ENCODE measurements around the gene ASB18. TPM values are rescaled to one million over a fixed set of nuclear protein-coding genes. Genes with fewer than 3 reads are reported as not detected.

ASB18 gene
- total RNA-seq, 1 experiment from 2014 or later, result not detected

- TF ChIP-seq FOXJ3 (CRISPR knock-in tag; IDR thresholded peaks at IDR 0.05; ENCODE audit: borderline replicate concordance), result no peak
- no peak for TF ChIP-seq FOXP4 (CRISPR knock-in tag; IDR thresholded peaks at IDR 0.05)
- no peak for TF ChIP-seq AFF4 (CRISPR knock-in tag; IDR thresholded peaks at IDR 0.05; ENCODE audit: borderline replicate concordance)
- TF ChIP-seq USF1 (CRISPR knock-in tag; IDR thresholded peaks at IDR 0.05), result no peak
- no peak for TF ChIP-seq STAT6 (CRISPR knock-in tag; conservative IDR thresholded peaks at IDR 0.05; ENCODE audit: low read depth)
- TF ChIP-seq SP1 (CRISPR knock-in tag; conservative IDR thresholded peaks at IDR 0.05), result no peak
Measured at GRCh38 chr2:236223675-236224074, 40.5 kb downstream of the ASB18 start (continued).

GRCh38 chr2:236221798-236222197, 42.4 kb downstream of the ASB18 start:
- Mint-ChIP-seq H3K36me3 (peaks cover 29% of the 10 kb centered on the region), H3K27ac (no peak overlapping the region), H3K27me3 (ENCODE audit: low read depth) (peaks cover 8% of the 10 kb centered on the region; the same call in 1 of the 2 replicates), H3K9me3 (peaks cover 29% of the 10 kb centered on the region), H3K4me1 (no peaks in the 10 kb centered on the region), H3K4me3 (no peak overlapping the region)
- TF ChIP-seq ZNF263 (CRISPR knock-in tag; IDR thresholded peaks at IDR 0.05; ENCODE audit: low read depth) (no peak), USF2 (CRISPR knock-in tag; IDR thresholded peaks at IDR 0.05) (no peak), ZSCAN18 (CRISPR knock-in tag; IDR thresholded peaks at IDR 0.05) (no peak), ZNF396 (CRISPR knock-in tag; IDR thresholded peaks at IDR 0.05; ENCODE audit: borderline replicate concordance) (no peak), NFE2L1 (CRISPR knock-in tag; IDR thresholded peaks at IDR 0.05) (no peak), EMX1 (CRISPR knock-in tag; IDR thresholded peaks at IDR 0.05) (no peak), ZNF219 (CRISPR knock-in tag; IDR thresholded peaks at IDR 0.05; ENCODE audit: borderline replicate concordance) (no peak), MAX (CRISPR knock-in tag; IDR thresholded peaks at IDR 0.05) (no peak), GRHL2 (CRISPR knock-in tag; IDR thresholded peaks at IDR 0.05; ENCODE audit: insufficient replicate concordance, severe bottlenecking) (no peak)
- DNase-seq (ENCODE audit: low spot score) (no peak), ATAC-seq (no peak)
- ChIA-PET POLR2A (no interaction called here), CTCF (interaction anchor here (1.7 kb wide), 1 partner anchor 12 kb away, joined by 9 read pairs; no protein-coding TSS in a partner anchor)

Measured in WTC11 (cell line).